HG03039 (cell line): ENCODE results near the gene CARS2.
"Not testable (repeated sequence)": the region's sequence is repeated elsewhere in the genome, so short reads cannot be mapped to it uniquely, and the experiment has no call there.

Source experiments
- ATAC-seq: cut with Tn5 transposase; IDR thresholded peaks from one replicate; pipeline ENCODE4 v1.9.1; 2021; ENCODE audit warnings: mild to moderate bottlenecking, moderate library complexity; ENCODE audit not compliant: unreplicated experiment

The CARS2 gene

DNA sequence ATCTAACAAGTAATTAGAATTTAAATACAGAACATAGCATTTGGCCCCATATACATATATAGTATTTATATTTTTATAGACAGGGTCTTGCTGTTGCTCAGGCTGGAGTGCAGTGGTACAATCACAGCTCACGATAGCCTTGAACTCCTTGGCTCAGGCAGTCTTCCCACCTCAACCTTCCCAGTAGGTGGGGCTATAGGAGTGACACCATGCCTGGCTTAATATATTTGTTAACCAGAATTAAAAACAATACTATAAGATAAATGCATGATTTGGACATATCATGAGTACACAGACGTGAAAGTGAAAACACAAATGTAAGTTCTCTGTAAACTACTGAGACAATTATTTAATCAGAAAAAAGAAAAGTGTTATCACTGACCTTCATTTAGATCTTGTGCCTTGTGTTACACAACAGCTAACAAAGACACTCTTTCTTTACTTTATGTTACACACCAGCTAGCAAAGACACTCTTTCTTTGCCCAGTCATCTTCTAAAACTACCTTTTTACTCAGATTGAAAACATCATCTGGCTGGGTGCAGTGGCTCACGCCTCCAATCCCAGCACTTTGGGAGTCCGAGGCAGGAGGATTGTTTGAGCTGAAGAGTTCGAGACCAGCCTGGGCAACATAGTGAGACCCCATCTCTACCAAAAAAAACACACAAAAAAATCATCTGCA lies 22.6 kb downstream of the CARS2 start:
- ATAC-seq: no peak

DNA sequence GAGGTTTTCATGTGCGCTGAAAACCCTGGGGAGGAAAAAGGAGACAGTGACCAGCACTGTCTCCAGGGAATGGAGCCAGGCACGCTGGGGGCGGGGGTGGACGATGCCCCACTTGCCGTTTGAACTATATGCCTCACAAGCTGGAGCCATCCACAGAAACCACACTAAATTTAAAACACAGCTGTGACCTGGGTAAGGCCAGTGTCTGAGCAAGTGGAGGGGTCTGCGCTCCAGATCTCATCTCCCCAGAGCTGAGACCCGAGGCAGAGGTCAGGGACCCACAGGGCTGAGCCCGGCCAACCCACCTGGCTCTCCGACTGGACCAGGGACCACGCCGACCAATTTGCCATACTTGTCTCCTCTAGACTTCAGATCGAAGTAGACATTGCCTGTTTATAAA lies 23.2 kb downstream of the CARS2 start:
- ATAC-seq: no peak

DNA sequence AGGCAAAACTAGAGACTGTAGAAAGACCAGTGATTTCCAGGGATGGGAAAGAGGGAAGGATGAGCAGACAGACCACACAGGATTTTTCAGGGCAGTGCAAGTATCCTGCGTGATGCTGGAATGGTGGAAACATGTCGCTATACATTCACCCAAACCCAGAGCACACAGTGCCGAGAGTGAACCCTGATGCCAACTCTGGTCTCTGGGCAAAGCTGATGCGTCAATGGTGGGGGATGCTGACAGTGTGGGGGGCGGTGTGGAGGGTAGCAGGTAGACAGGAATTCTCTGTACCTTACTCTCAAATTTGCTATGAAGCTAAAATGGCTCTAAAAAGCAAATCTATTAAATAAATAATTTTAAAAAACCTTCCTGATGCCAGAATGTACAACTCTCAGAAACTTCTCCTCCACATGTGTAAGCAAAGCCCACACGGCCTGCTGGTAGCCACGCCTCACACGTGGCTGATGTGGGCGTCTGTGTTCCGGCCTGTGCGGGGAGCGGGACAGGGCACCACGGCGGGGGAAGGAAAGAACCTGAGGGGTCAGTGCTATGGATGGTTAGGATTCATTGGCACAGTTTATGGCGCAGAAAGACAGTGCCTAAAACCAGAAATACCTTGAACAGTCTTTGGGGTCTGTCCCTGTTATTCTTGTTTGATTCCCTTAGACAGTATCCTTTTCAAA lies 23.9 kb downstream of the CARS2 start:
- ATAC-seq: no peak

DNA sequence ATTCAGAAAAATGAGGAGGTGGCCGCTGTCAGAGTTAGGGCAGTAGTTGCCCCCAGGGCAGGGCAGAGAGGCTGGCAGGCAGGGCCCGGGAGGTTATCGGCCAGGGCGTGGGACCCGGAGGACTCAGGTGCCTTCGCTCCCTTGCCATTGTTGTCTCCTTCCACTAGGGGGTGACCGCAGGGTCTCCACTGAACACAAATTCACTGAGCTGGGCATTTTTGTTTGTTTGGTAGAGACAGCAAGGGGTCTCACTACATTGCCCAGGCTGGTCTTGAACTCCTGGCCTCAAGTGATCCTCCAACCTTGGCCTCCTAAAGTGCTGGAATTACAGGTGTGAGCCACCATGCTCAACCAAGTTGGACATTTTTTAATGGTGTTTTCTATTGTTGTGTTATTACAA lies 25.1 kb downstream of the CARS2 start:
- ATAC-seq: no peak

DNA sequence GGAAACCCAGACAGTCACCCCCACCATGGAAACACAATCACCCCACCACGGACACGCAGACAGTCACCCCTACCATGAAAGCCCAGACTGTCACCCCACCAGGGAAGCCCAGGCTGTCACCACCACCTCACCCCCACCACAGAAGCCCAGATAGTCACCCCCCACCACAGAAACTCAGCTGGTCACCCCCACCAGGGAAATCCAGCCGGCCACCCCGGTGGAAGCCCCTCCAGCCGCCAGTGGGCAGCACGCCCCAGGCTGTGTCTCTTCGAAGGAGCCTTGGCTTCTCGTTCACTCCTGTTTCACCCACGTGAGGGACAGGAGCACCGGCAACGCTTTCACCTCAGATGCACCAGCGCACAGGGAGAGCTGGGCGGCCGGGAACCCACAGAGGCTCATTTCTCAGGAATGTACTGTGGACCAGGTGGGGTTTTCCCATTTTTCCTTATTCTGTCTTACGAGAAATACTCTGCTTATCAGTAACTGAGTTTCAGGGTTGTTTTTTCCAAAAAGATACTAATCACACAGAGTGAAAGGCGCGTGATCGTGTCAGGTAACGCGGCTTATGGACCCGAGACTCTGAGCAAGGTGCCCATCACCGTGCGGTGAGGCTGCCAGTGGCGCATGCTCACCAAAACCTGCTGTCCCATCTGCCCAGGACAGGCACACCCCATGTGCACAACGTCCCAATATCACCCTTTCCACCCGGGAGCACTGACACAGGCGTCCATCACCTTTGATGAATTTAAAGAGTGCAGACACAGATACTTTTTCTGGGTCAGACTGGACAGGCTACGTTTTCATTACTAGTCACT lies 28.0 kb downstream of the CARS2 start:
- ATAC-seq: no peak

DNA sequence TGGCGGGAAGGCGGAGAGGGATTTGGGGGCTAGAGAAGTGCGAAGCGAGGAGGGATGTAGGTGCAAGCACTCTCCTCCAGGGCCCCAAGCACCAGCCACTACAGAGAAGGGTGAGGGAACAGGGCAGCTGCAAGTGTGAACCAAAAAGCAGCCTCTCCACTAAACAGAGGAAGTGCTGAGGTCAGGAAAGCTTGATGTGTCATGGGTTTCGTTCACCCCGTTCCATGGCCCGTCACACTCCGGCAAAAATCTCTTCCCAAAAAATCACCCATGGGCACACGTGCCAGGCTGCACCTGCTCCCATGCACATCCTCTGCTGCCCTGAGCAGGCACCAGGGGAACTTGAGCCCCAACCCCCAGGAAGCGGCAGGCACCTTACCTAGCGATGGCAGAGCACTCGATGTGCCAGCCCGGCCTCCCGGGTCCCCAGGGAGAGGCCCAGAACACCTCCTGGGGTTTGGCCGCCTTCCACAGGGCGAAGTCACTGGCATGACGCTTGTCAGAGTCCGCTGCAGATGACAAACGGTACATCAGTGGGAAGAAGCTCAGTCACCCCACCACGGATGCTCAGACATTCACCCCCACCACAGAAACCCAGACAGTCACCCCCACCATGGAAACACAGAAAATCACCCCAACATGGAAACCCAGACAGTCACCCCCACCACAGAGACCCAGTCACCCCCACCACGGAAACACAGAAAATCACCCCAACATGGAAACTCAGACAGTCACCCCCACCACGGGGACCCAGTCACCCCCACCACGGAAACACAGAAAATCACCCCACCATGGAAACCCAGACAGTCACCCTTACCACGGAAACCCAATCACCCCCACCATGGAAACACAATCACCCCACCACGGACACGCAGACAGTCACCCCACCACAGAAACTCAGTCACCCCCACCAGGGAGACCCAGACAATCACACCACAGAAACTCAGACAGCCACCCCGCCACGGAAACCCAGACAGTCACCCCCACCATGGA lies 29.0 kb downstream of the CARS2 start:
- peak; percentile 58 for ATAC-seq

DNA sequence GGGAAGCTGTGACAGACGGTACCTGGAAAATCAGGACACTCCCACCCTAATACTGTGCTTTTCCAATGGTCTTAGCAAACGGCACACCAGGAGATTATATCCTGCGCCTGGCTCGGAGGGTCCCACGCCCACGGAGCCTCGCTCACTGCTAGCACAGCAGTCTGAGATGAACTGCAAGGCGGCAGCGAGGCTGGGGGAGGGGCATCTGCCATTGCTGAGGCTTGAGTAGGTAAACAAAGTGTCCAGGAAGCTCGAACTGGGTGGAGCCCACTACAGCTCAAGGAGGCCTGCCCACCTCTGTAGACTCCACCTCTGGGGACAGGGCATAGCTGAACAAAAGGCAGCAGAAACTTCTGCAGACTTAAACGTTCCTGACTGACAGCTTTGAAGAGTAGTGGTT lies 36.1 kb downstream of the CARS2 start:
- not testable (repeated sequence) for ATAC-seq

DNA sequence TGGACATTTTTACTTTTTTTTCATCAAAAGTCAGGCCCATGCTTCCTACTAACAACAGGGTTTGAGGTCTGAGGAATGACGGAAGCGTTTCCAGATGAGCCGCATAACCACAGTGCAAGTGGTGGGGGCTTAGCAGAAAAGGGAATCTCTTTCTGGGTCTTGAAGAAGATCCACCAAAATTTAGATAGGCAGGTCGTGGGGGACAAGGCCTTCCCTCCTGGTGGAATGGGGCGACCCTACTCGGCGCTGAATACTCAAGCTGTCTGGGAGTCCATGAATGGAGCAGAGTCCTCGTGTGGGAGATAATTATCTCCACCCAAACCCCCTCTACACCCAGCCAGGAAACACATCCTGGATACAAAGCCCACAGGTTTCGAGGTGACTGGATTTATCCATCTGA lies 36.9 kb downstream of the CARS2 start:
- no peak for ATAC-seq

DNA sequence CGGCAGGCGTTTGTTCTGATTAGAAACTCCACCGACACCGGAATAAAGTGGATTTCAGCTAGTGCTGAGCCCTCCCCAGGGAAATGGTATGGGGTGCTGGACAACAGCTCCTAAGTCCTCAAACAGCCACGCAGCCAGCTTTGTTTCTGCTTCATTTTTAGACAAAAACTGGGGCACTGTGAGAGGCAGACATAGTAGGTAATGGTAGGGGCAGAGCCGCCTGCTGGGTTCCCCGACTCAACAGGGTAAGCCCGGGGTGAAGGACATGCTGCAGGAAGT lies 39.7 kb downstream of the CARS2 start:
- ATAC-seq: no peak

DNA sequence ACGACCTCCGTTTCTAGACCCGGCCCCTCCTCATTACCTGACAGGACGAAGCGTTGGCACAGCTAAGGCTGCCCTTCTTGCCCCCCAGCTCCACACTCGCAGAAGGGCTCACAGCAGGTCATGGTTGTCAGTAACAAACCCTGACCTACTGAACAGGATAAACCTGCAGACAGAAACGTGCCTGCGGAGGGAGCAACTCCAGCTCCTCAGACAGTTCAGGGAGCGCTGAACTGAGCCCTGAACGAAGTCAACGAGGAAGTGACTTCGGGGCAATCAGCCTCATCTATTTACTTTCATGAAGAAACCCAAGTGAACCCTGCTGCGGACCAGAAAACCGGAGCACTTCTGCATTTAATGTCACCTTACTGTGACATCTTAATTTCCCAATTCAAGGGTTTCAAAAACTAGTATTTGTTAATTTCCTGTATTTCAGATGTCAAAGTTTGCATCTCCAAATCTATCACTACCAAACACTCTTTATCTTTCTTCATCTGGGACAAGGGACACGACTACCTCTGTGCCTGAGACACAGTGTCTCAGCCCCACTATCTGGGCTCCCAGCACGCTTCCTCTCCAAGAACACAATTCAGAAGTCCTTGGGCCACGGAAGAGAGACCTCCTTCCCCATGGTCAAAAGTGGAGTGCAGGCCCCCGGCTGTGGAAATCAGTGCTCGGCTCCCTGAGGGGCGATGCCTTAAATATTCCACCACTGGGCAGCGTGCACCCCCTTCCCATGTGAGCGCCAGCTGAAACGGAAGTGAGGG lies 40.2 kb downstream of the CARS2 start:
- ATAC-seq: no peak

DNA sequence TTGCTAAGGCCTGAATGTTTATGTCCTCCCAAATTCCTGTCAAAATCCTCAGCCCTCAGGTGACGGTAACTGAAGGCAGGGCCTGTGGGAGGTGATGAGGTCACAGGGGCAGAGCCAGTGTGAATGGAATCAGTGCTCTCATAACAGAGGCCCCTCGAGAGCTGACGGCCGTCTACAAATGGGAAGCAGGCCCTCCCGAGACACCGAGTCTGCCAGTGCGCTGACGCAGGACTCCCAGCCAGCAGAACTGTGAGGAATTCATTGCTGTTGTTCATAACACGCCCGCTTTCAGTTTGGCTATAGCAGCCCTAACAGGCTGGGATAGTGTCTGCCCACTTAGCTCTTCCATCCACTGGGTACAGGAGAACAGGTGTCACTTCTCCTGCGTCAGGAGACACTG lies 41.2 kb downstream of the CARS2 start:
- no peak for ATAC-seq

DNA sequence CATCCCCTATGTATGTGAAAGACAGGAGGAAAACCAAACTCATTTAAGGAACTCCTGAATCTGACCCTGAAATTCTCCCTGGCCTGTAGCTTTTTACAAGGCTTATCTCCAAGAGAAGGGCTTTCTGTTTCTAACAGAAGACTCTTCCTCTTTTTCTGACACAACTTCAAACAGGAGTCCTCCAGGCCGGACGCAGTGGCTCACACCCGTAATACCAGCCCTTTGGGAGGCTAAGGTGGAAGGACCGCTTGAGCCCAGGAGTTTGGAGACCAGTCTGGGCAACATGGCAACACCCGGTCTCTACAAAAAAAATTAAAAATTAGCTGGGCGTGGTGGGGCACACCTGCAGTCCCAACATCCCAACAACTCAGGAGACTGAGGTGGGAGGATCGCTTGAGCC lies 41.9 kb downstream of the CARS2 start:
- no peak for ATAC-seq

DNA sequence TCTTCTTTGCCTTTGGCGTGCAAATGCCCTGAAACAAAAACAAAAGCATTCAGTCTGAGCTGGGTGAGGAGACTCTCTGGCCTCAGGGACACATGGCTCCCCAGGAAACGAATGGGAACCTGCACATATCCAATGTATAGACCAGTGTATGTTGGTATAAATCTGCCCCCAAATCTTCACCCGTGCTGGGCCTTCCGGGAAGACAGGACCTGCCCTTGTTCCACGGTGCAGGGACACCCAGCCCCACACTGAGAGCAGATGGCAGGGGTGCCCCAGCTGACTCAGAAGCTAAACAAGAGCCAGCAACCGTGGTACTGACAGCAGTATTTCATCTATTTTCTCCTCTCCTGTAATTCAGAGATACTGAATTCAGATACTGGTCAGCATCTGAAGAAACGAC lies 42.4 kb downstream of the CARS2 start:
- ATAC-seq: no peak

DNA sequence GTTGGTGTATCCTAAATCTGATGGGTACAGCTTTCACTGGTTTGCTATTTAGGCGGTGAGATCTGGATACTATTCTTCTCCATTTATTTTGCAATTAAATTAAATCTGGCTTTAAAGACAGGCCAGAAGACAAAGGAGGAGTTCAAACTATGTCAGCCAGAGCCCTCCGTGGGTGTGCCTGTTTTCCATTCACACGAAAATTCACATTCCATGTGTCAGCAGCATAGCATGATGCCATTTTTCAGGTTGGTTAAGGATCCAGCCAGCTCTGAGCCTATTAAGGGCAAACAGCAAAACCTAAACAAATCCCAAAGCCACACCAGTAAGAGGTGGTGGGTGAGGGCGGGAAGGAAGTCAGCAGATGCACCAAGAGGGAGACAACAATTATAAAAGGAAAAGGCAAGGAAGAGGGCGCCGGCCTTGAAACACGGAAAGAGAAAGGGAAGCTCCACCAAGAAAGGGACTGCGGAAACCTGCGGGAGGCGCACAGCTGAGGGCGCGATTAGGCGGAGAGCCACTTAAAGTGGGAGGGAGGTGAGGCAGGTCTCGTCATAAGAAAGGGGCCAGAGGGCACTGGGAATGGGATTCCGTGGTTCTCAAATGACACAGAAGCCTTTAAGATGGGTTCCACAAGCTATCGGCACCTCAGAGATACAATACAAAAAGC lies 43.0 kb downstream of the CARS2 start:
- no peak for ATAC-seq

DNA sequence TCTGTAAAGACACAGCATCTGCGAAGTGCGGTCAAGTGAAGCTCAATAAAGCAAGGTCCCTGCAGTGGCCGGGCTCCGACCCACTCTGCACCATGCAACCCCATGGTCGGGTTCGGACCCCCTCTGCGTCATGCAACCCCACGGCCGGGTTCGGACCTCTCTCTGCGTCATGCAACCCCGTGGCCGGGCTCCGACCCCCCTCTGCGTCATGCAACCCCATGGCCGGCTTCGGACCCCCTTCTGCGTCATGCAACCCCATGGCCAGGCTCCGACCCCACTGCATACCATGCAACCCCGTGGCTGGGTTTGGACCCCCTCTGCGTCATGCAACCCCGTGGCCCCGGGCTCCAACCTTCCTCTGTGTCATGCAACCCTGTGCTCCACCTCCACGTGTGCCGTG lies 43.8 kb downstream of the CARS2 start:
- ATAC-seq: no peak

DNA sequence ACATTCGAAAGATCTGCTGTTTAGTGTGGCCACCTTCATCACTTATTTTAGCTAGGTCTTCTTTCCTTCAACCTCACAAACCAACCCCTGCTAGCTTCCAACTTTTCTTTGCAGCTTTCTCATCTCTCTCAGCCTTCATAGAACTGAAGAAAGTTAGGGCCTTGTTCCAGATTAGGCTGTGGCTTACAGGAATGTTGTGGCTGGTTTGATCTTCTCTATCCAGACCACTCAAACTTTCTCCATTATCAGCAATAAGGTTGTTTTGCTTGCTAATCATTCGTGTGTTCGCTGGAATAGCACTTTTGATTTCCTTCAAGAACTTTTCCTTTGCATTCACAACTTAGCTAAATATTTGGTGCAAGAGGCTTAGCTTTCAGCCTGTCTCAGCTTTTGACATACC lies 44.7 kb downstream of the CARS2 start:
- ATAC-seq: no peak

DNA sequence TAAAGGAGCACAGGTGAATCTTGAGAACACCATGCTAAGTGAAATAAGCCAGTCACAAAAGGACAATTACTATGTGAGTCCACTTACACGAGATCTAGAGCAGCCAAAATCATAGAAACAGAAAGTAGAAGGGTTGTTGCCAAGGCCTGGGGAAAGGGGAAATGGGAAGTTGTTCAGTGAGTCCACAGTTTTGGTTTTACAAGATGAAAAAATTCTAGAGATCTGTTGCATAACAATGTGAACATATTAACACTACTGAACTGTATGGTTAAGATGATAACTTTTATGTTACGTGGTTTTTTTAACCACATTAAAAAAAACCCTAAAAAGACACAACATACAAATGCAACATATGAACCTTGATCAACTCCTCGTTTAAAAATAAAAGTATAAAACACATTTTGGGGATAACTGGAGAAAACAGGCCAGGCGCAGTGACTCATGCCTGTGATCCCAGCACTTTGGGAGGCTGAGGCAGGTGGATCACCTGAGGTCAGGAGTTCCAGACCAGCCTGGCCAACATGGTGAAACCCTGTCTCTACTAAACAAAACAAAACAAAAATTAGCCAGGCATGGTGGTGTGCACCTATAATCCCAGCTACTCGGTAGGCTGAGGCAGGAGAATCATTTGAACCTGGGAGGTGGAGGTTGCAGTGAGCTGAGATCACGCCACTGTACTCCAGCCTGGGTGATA lies 47.6 kb downstream of the CARS2 start:
- ATAC-seq: peak; percentile 92

DNA sequence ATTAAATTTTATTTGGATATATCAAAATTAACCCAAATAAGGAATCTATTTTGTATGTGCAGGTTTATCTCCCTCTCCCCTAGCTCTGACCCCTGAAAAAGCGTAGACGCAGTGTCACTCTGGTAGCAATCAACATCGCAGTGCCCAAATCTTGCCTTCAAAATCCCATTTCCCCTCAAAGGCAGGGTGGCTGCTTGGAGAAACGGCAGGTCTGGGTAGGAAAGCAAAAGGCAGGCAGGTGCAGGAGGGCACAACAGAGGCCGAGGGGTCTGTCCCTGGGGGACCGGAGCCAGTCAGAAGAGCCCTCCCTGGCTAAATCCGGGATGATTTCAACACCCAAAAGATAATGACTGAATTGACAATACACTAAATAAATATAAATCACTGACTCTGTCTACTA lies 48.7 kb downstream of the CARS2 start:
- ATAC-seq: no peak

DNA sequence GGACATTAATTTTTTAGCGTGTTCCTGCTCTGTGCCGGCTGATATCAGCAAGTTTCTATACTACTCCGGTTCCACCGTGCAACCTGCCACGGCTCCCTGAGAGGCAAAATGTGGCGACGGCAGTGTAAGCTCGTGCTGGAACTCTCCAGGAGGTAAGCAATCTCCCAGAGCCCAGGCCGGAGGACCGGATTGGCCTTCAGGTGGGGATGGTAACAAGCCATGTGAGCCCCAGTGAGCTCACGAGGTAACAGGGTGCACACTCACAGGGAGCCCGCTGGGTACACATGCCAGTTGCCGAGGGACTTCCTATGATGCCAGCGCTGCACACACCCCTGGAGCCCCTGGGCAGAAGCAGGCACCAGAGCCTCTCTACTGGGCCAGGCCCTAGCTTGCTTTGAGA lies 52.1 kb downstream of the CARS2 start:
- ATAC-seq: no peak
